ENCODE results near the gene MEA1. TPM values are rescaled to one million over a fixed set of nuclear protein-coding genes. Genes with fewer than 3 reads are reported as not detected.
A peak's percentile ranks its signal among the peaks of the same experiment; 100 is the strongest.
"Not testable (repeated sequence)": the region's sequence is repeated elsewhere in the genome, so short reads cannot be mapped to it uniquely, and the experiment has no call there.

MEA1 gene
- total RNA-seq, 1 donor from 2014 or later = 33.8 TPM

DNA sequence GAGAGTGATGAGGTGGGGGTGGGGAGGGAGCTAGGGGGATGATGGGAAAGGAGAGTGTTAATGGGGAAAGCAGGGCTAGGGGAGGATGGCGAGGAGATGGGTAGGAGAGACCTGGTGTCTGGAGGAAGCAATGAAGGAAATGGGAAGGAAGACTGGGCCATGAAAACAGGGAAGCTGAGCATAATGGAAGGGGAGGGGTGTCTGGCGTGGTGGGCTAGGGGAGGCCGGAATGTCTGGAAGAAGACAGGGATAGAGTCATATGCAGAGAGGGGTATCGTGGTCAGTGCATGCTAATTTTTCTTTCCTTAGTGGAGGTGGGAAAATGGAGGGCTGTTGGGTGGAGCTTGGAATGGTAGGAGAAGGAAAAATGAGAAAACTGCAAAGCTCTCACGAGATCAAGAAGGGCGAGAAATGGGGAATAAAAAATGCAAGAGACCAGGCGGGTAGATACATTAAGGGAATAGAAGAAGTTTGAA is 726 bp upstream of the MEA1 start:
- intact Hi-C loops (cut with DNase I) = loop anchor here (2.0 to 5.0 kb wide), 2 partner anchors 38 to 112 kb away; partner anchors contain the start of gene CUL7

DNA sequence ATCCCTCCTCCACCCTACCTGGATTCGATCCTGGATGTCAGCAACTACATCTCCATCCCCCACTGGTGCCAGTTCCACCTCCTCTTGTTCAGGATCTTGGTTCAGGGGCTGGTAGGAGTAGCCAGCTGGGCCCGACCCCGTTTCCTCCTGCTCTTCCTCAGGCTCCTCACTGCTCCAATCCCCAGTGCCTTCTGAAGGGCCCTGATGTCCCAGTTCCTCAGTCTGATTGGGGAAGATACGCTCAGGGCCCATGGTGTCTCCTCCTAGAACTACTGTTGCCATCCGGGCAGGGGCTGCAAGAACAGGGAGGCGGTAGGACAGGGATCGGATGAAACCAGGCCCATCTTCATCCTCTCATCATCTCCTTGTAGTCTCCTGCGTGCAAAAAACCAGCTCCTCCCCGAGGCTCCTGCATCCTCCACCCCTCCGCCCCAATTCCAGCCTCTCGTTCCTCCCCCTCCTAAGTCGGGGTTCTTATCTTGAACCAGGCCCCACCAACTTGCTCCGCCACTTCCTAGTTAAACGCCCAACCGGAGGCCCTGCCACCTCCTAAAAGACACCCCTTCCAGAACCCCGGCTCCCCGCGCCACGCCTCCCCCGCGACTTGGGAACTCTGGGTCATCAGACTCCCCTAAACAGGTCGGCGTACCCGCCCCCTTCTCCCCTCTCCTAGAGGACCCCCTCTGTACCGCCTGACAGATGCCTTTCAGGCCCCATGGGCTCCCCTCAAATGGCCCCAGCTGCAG is 476 bp downstream of the MEA1 start:
- no peak for DNase-seq (ENCODE audit: low spot score)
- intact Hi-C loops (cut with DNase I) = loop anchor here (1.0 to 5.0 kb wide), 2 partner anchors 46 to 111 kb away; partner anchors contain the start of genes KLC4 and MRPL2

More for the DNA sequence above, 726 bp upstream of the MEA1 start:
- no peak for DNase-seq (ENCODE audit: low spot score)

DNA sequence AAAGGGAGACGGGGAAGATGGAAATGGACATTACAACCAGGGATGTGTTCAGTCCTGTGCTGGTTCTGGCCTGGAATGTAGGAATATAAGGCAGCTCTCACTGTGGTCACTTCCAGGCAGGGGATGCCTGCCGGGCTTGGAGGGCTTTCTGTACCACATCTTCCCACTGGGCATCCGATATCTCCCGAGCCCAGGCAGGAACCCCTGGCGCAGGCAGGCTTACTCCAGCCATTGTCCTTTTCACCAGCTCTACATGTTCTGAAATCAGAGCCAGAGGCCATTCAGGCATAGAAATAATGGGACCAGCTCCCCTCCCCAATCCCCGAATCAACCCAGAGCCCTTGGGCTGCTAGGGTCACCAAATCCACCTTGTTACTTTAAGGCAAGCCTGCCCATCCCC is 1.4 kb downstream of the MEA1 start:
- no peak for DNase-seq (ENCODE audit: low spot score)
- intact Hi-C loops (cut with DNase I) = loop anchor here (5.0 kb wide), 1 partner anchor 110 kb away; no protein-coding TSS in a partner anchor

DNA sequence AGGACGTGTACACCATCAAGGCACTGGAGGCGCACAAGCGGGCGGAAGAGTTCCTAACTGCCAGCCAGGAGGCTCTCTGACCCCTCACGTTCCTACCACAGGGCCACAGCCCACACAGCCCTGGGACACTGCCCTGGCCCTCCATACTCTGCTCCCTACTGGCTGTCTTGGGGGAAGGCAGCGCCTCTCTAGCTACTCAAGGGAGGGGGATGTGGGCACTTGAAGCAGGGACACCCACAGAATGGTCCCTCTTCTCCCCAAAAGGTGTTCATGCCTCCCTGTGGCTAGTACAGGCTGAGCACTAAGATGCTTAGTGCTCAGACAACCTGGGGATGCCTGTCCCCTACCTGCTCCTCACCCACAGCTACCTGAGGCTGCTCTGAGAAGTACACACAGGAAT is 2.5 kb downstream of the MEA1 start:
- intact Hi-C loops (cut with DNase I) = loop anchor here (5.0 kb wide), 1 partner anchor 109 kb away; no protein-coding TSS in a partner anchor
- no peak for DNase-seq (ENCODE audit: low spot score)

DNA sequence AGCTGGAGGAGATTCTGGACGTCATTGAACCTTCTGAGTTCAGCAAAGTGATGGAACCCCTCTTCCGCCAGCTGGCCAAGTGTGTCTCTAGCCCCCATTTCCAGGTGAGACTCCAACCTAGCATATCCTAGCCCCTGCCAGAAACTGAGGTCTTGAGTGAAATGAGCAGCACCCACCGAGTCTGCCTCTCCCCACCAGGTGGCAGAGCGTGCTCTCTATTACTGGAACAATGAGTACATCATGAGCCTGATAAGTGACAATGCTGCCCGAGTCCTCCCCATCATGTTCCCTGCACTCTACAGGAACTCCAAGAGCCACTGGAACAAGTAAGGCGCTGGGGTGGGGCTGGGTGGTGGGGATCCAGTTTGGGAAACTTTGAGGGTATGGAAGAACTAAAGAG is 4.6 kb downstream of the MEA1 start:
- intact Hi-C loops (cut with DNase I) = loop anchor here (1.0 kb wide), 1 partner anchor 134 kb away; no protein-coding TSS in a partner anchor
- no peak for DNase-seq (ENCODE audit: low spot score)

DNA sequence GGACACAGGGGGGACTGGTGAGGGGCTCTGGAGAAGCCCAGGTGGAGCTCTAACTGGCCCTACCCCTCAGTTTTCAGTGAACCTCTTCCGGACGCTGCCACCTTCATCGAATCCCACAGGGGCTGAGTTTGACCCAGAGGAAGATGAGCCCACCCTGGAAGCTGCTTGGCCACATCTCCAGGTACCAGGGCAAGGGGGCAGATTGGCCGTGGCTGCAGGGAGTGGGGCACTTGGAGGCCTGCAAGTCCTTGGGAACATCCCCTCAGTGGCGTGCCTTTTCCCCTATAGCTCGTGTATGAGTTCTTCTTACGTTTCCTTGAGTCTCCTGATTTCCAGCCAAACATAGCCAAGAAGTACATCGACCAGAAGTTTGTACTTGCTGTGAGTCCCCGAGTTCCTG is 6.6 kb downstream of the MEA1 start:
- no peak for DNase-seq (ENCODE audit: low spot score)
- intact Hi-C loops (cut with DNase I) = no loop called here

DNA sequence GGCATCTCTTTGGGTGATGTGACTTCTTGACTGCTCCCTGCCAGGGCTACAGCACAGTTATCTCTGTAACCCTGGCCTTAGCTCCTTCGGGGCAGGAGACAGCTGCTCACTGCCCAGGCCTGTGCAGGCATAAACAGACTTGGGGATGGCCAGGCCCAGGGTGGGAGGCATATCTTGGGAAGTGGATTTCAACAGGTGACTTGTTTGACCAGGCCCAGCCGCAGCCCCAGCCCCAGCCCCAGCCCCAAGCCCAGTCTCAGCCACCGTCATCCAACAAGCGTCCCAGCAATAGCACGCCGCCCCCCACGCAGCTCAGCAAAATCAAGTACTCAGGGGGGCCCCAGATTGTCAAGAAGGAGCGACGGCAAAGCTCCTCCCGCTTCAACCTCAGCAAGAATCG is 7.5 kb downstream of the MEA1 start:
- DNase-seq (ENCODE audit: low spot score) = no peak
- intact Hi-C loops (cut with DNase I) = no loop called here

DNA sequence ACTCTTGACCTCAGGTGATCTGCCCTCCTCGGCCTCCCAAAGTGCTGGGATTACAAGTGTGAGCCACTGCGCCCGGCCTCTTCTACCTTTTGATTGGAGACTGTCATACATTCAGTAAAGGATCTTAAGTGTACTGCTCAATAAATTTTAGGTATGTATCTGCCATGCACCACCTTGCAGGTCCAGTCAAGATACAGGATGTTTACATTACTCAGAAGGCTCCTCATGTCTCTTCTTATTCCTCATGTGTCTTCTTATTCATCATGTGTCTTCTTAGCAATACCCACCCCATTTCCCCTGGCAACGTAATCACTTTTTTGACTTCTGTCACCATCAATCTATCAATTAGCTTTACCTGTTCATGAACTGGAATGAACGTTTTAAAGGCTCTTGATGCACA is 7.9 kb downstream of the MEA1 start:
- no peak for DNase-seq (ENCODE audit: low spot score)
- intact Hi-C loops (cut with DNase I) = no loop called here

DNA sequence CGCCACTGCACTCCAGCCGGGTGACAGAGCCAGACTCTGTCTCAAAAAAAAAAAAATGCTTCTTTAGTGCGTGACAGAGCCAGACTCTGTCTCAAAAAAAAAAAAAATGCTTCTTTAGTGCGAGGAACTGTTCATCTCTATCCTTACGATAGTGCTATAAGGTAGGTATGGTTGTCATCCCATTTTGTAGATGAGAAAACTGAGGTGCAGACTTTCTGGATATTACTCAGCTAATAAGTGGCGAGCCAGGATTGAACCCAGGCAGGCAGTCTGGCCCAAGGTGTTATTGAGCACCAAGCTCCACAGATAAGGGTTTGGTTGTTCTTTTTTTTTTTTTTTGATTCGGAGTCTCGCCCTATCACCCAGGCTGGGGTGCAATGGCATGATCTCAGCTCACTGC is 11.9 kb downstream of the MEA1 start:
- DNase-seq (ENCODE audit: low spot score) = no peak
- intact Hi-C loops (cut with DNase I) = no loop called here

DNA sequence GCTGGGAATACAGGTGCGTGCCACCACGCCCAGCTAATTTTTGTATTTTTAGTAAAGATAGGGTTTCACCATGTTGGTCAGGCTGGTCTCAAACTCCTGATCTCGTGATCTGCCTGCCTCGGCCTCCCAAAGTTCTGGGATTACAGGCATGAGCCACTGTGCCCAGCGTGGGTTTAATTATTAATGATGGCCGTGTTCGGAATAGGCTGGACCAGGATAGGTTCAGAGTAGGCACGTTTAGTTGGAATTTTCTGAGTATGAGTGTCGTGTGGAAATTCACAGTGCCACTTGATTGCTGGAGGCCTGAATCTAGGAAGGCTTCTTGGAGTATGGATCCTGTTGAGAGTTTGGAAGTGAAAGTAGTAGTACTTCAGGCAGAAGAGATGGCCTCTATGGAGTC is 15.5 kb downstream of the MEA1 start:
- intact Hi-C loops (cut with DNase I); DNase-seq (ENCODE audit: low spot score): not testable (repeated sequence)

DNA sequence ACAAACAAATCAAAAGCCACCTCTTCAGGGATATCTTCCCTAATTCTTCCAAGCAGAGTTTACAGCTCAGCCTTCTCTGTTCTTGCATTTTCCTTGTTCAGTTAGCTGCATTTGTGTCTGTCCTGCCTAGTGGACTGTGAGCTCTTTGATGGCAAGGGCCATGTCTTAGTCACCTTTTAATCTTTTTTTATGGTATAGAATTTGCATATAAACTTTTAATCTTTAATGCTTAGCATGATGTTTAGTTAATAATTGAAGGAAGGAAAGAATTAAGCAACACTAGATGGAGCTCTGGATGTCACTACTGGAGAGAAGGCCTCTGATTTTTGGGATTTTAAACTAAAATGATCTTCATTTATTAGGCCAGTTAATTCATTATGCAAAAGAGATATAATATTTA is 17.2 kb downstream of the MEA1 start:
- intact Hi-C loops (cut with DNase I) = no loop called here
- DNase-seq (ENCODE audit: low spot score) = no peak

DNA sequence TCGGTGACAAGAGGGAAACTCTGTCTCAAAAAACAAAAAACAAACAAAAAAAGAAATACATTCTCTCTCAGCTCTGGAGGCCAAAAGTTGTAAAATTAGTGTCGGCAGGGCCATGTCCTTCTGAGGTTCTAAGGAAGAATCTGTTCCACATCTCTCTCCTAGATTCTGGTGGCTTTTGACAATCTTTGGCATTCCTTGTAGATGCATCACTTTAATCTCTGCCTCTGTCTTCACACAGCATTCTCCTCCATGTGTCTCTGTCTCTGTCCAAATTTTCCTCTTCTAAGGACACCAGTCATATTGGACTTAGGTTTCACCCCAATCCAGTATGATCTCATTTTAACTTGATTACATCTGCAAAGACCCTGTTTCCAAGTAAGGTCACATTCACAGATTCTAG is 20.3 kb downstream of the MEA1 start:
- intact Hi-C loops (cut with DNase I) = no loop called here
- DNase-seq (ENCODE audit: low spot score) = no peak

DNA sequence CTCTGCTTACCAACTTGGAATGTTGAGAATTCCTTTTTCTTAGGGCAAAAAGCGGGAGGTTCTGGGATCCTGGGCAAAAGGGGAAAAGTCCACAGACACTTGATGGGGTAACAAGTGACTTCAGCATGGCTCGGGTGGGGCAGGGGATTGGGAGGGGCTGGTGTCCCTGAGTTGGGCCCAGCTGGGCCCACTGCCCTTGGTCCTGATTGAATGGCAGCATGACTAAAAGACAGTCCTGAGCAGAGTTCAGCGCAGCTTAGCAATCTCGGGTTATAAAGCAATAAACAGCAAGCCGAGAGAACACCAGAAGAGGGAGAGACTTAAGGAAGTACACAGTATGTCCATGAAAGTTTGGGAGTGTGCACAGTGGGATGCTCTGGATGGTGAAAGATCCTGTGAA is 23.8 kb downstream of the MEA1 start:
- DNase-seq (ENCODE audit: low spot score) = no peak
- intact Hi-C loops (cut with DNase I) = no loop called here

DNA sequence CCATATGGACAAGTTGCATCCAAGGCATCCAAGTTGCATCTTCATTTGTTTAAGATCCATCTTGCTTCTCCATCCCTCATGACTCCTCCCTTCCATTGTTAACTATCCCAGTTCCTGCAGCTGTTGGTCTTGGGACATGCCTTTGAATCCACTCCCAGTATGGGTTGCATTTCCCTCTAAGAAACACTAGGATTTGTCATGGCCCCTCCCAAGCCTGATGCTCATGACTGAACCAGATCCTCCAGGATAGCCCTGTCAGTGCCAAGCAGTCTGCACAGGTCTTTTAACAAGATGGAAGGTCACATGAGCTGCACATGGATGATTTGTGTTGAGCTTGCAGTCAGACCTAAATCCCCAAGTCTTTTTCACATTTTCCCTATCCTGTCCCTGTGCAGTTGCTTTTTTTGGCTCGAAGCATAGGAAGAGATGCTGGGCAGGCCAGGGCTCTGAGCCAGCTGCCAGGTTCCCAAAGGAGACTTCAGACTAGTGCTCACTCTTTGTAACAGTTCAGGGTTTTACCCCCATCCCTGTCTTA is 25.2 kb downstream of the MEA1 start:
- intact Hi-C loops (cut with DNase I) = no loop called here
- no peak for DNase-seq (ENCODE audit: low spot score)

DNA sequence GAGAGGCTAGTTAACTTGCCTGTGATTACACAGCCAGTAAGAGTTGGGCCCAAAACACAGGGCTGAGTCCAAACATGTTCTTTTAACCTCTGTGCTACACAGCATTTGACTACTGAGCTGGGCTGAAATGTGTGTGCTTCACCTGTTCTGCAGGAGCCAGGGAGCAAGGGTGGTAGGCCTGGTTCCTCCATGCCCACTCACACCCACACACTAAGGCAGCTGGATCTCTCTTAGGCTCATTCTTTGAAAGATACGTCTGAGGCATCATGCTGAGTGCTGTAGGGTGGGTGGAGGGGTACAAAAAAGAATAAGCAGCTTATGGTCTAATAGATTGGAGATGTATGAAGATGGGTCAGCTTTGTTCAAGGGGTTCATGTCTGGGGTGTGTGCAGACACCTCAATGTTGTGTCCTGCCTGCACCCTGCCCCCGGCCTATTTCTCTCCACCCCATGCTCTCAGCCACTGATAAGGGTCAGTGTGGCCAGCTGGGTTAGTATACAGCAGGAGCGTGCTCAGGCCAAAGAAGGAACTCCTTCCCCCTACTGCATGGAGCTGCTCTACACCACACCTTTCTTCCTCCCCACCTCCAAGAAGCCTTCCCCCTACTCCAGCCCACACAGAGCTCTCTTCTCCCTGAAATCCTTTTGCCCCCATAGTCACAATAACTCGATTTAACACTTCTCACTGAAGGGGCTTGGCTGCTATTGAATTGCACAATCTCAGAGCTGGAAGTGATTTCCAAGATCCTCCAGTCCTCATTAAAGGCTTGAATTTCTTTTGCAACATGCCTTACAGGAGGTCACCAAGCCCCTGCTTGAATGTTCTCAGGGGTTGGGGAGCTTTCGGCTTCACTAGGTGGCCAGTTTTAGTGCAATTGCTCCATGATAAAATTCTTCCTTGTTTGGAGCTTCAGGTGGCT is 26.0 kb downstream of the MEA1 start:
- DNase-seq (ENCODE audit: low spot score) = no peak
- intact Hi-C loops (cut with DNase I) = no loop called here

DNA sequence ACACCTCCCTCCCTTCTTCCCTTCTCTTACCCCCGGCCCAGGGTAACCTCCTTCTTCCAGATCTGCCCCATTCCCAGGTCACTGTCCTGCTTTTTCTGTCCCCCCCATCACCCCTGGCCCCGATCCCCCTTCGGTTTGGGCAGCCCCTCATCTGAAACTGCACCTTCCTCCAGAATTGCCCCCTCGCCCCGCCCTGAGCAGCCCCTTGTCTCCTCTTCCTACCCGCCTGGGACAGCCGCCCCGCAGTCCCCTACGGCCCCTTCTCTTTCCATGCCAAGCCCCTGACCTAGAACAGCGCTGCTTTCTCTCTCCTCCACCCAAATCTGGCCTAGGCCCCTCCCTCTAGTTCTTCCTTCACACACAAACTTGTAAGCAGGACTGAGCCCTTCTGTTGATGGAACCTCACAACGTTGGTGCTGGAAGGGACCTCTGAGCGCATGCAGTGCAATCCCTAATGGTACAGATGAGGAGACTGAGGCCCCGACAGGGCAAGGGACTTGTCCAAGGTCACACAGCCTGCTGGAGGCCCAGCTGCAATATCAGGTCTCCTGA is 28.7 kb downstream of the MEA1 start:
- no peak for DNase-seq (ENCODE audit: low spot score)
- intact Hi-C loops (cut with DNase I) = no loop called here

DNA sequence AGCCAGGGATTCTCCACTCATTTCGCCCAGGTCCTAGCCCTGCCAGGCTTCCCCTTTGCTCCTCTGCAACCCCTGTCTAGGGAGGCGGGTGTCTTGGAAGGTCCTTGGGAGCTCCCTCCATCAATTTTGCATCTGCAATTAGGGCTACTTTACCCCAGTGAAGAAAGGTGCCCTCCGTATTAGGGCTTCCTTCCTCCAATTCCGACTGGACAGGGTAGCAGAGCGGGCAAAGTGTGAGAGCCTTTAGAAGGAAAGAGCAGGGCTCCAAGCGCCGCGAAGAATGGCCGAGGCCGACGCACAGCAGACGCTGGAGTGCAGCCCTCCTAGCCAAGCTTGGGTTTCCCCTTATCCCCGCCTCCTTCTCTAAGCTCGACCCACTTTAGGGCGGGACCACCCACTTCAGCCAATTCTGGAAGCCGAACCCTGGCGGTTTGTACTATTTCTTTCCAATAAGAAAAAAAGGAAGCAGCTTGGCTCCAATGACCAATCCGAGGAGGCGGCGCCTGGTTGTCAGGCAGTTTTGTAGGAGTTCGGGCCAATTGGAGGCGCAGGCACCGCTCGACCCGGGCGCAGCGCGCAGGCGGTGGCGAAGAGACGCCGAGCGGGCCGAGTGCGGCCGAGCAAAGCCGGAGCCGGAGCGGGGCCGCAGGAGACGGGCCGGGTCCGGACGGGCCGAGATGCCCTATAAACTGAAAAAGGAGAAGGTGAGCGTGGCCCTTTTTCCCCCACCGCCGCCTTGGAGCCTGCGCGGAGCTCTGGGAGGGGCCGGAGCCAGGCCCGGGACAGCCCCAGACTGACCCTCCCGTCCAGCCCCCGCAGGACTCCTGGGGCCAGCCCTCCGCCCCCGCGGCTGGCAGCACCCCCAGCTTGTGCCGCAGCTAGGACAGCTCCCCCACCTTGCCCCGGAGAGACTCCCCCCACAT is 29.5 kb downstream of the MEA1 start, which contains the start of gene PPP2R5D:
TSS of gene PPP2R5D (plus strand) at position 570 of the 923 bp plus-strand sequence. CDS start at position 678, 108 bp downstream.
- DNase-seq (ENCODE audit: low spot score) = peak; percentile 99
- intact Hi-C loops (cut with DNase I) = no loop called here

DNA sequence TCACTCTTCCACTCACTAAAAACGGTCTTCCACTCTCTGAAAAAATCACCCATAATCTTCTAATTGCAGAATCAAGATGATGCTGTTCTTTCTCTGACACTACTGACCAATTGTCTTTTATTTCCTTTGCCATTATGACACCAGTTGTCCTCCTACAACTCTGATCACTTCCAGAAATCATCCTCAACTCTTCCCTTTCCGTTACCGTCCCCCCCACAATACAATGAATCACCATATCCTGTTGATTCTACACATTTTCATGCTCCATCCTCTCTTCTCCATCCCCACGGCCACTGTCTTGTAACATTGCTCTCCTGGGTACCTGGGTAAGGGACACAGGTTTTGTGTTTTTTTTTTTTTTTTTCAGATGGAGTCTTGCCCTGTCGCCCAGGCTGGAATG is 31.9 kb downstream of the MEA1 start:
- DNase-seq (ENCODE audit: low spot score) = no peak

More for the DNA sequence above, 31.9 kb downstream of the MEA1 start:
- intact Hi-C loops (cut with DNase I) = no loop called here

Data from cardiac septum (tissue), 1 donor.